ENCODE data around the gene NEK10.

The NEK10 gene

GRCh38 chr3:27285668-27286067 is 83.5 kb downstream of the NEK10 start:
- TF ChIP-seq EZH2 (IDR thresholded peaks at IDR 0.05; ENCODE audit: borderline replicate concordance, low read length) = no peak
- TF ChIP-seq, protein P1, sequence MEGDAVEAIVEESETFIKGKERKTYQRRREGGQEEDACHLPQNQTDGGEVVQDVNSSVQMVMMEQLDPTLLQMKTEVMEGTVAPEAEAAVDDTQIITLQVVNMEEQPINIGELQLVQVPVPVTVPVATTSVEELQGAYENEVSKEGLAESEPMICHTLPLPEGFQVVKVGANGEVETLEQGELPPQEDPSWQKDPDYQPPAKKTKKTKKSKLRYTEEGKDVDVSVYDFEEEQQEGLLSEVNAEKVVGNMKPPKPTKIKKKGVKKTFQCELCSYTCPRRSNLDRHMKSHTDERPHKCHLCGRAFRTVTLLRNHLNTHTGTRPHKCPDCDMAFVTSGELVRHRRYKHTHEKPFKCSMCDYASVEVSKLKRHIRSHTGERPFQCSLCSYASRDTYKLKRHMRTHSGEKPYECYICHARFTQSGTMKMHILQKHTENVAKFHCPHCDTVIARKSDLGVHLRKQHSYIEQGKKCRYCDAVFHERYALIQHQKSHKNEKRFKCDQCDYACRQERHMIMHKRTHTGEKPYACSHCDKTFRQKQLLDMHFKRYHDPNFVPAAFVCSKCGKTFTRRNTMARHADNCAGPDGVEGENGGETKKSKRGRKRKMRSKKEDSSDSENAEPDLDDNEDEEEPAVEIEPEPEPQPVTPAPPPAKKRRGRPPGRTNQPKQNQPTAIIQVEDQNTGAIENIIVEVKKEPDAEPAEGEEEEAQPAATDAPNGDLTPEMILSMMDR (IDR thresholded peaks at IDR 0.05; ENCODE audit: low read length) = no peak
- Histone ChIP-seq H3K27ac (ENCODE audit: low read depth, low read length, poor library complexity, severe bottlenecking) (no peak overlapping the region), H3K4me2 (ENCODE audit: low read length) (no peak overlapping the region), H3K27me3 (ENCODE audit: insufficient read depth, low read length) (no peaks in the 10 kb centered on the region), H2AFZ (ENCODE audit: low read length) (no peak overlapping the region), H3K79me2 (ENCODE audit: insufficient read depth, low read length) (no peaks in the 10 kb centered on the region), H3F3A (ENCODE audit: insufficient read depth, low read length) (no peaks in the 10 kb centered on the region), H3K4me3 (ENCODE audit: low read depth, low read length, poor library complexity, severe bottlenecking) (no peak overlapping the region), H4K20me1 (ENCODE audit: insufficient read depth, low read length) (no peaks in the 10 kb centered on the region), H3K9ac (ENCODE audit: low read length) (no peak overlapping the region), H3K9me2 (ENCODE audit: low read depth, low read length) (no peaks in the 10 kb centered on the region), H3K9me3 (ENCODE audit: low read length) (no peaks in the 10 kb centered on the region), H3K36me3 (ENCODE audit: insufficient read depth, low read length) (no peaks in the 10 kb centered on the region), H3K4me1 (ENCODE audit: insufficient read depth, low read length, severe bottlenecking) (no peaks in the 10 kb centered on the region)

GRCh38 chr3:27281671-27282150 is 87.5 kb downstream of the NEK10 start:
- TF ChIP-seq, protein P1 (IDR thresholded peaks at IDR 0.05; ENCODE audit: low read length) = no peak
- no peak for TF ChIP-seq EZH2 (IDR thresholded peaks at IDR 0.05; ENCODE audit: borderline replicate concordance, low read length)
- H4K20me1 ChIP-seq (ENCODE audit: insufficient read depth, low read length) = no peaks in the 10 kb centered on the region
- H3F3A ChIP-seq (ENCODE audit: insufficient read depth, low read length) = no peaks in the 10 kb centered on the region
- H3K27me3 ChIP-seq (ENCODE audit: insufficient read depth, low read length) = no peaks in the 10 kb centered on the region
- no peak overlapping the region for H3K9ac ChIP-seq (ENCODE audit: low read length)
- no peak overlapping the region for H3K4me2 ChIP-seq (ENCODE audit: low read length)
- no peaks in the 10 kb centered on the region for H3K79me2 ChIP-seq (ENCODE audit: insufficient read depth, low read length)
- no peak overlapping the region for H2AFZ ChIP-seq (ENCODE audit: low read length)
- no peaks in the 10 kb centered on the region for H3K9me3 ChIP-seq (ENCODE audit: low read length)
- H3K27ac ChIP-seq (ENCODE audit: low read depth, low read length, poor library complexity, severe bottlenecking) = no peak overlapping the region
- no peak overlapping the region for H3K4me3 ChIP-seq (ENCODE audit: low read depth, low read length, poor library complexity, severe bottlenecking)
- no peaks in the 10 kb centered on the region for H3K36me3 ChIP-seq (ENCODE audit: insufficient read depth, low read length)
- no peaks in the 10 kb centered on the region for H3K9me2 ChIP-seq (ENCODE audit: low read depth, low read length)
- H3K4me1 ChIP-seq (ENCODE audit: insufficient read depth, low read length, severe bottlenecking) = no peaks in the 10 kb centered on the region

DNA sequence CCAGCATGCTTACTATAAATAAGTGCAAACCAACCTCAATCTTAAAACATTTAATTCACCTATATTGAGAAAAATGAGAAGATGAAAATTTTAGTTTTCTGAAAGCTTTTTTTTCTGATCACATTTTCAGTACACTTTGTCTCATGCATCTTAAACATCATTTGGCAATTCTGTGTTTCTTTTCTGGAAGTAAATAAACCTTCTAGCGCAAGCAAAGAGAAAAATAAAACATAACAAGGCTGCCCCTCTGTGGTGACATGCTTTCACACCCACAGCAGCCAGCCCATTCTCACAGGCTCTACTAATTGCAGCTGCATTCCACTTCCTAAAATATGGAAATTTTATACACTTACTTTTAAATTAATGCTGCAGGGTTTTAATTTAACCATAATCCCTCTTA is 90.1 kb downstream of the NEK10 start:
- H3K4me1 ChIP-seq (ENCODE audit: insufficient read depth, low read length, severe bottlenecking) = no peaks in the 10 kb centered on the region
- no peak overlapping the region for H3K27ac ChIP-seq (ENCODE audit: low read depth, low read length, poor library complexity, severe bottlenecking)
- H4K20me1 ChIP-seq (ENCODE audit: insufficient read depth, low read length) = no peaks in the 10 kb centered on the region
- TF ChIP-seq, protein P1 (IDR thresholded peaks at IDR 0.05; ENCODE audit: low read length) = peak; percentile 13; the same call in 1 of the 2 replicates
- no peak for TF ChIP-seq EZH2 (IDR thresholded peaks at IDR 0.05; ENCODE audit: borderline replicate concordance, low read length)
- no peaks in the 10 kb centered on the region for H3F3A ChIP-seq (ENCODE audit: insufficient read depth, low read length)
- no peak overlapping the region for H3K4me3 ChIP-seq (ENCODE audit: low read depth, low read length, poor library complexity, severe bottlenecking)
- no peaks in the 10 kb centered on the region for H3K36me3 ChIP-seq (ENCODE audit: insufficient read depth, low read length)
- H3K79me2 ChIP-seq (ENCODE audit: insufficient read depth, low read length) = no peaks in the 10 kb centered on the region
- H3K27me3 ChIP-seq (ENCODE audit: insufficient read depth, low read length) = no peaks in the 10 kb centered on the region
- H2AFZ ChIP-seq (ENCODE audit: low read length) = no peak overlapping the region
- H3K9me2 ChIP-seq (ENCODE audit: low read depth, low read length) = no peaks in the 10 kb centered on the region
- H3K9me3 ChIP-seq (ENCODE audit: low read length) = no peaks in the 10 kb centered on the region
- H3K9ac ChIP-seq (ENCODE audit: low read length) = no peak overlapping the region
- H3K4me2 ChIP-seq (ENCODE audit: low read length) = no peak overlapping the region
